ENCODE results near the gene SNAI3.

Gene SNAI3

DNA sequence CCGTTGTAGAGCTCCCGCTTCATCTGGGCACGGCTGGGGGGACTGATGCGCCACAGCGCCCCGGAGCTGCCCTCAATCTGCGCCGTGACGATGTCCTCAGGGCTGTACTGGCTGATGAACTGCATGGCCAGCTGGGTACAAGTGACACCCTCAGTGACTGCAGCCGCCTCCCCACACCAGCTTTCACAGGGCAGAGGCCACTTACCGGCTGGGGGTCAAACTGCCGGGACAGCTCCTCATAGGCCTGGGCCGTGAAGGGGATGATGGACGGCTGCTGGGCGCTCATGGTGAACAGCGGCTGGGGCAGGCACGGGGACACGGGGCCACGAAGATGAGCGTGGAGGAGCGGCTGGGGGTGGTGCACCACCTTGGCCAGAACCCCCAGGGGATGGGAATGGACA, 30.3 kb upstream of the SNAI3 start:
- DNase-seq (ENCODE audit: low read depth), result no peak
- no peak overlapping the region for H3K4me3 ChIP-seq (ENCODE audit: low read depth, low read length)
- TF ChIP-seq, protein P1, sequence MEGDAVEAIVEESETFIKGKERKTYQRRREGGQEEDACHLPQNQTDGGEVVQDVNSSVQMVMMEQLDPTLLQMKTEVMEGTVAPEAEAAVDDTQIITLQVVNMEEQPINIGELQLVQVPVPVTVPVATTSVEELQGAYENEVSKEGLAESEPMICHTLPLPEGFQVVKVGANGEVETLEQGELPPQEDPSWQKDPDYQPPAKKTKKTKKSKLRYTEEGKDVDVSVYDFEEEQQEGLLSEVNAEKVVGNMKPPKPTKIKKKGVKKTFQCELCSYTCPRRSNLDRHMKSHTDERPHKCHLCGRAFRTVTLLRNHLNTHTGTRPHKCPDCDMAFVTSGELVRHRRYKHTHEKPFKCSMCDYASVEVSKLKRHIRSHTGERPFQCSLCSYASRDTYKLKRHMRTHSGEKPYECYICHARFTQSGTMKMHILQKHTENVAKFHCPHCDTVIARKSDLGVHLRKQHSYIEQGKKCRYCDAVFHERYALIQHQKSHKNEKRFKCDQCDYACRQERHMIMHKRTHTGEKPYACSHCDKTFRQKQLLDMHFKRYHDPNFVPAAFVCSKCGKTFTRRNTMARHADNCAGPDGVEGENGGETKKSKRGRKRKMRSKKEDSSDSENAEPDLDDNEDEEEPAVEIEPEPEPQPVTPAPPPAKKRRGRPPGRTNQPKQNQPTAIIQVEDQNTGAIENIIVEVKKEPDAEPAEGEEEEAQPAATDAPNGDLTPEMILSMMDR (IDR thresholded peaks at IDR 0.05; ENCODE audit: control insufficient read depth, extremely low read depth, insufficient read depth), result no peak

- TF ChIP-seq, protein P1 (IDR thresholded peaks at IDR 0.05; ENCODE audit: control insufficient read depth, extremely low read depth, insufficient read depth), result no peak
- H3K4me3 ChIP-seq (ENCODE audit: low read depth, low read length), result no peak overlapping the region
- no peak for DNase-seq (ENCODE audit: low read depth)
These were observed 29.9 kb upstream of the SNAI3 start for GRCh38 chr16:88716201-88716600.

DNA sequence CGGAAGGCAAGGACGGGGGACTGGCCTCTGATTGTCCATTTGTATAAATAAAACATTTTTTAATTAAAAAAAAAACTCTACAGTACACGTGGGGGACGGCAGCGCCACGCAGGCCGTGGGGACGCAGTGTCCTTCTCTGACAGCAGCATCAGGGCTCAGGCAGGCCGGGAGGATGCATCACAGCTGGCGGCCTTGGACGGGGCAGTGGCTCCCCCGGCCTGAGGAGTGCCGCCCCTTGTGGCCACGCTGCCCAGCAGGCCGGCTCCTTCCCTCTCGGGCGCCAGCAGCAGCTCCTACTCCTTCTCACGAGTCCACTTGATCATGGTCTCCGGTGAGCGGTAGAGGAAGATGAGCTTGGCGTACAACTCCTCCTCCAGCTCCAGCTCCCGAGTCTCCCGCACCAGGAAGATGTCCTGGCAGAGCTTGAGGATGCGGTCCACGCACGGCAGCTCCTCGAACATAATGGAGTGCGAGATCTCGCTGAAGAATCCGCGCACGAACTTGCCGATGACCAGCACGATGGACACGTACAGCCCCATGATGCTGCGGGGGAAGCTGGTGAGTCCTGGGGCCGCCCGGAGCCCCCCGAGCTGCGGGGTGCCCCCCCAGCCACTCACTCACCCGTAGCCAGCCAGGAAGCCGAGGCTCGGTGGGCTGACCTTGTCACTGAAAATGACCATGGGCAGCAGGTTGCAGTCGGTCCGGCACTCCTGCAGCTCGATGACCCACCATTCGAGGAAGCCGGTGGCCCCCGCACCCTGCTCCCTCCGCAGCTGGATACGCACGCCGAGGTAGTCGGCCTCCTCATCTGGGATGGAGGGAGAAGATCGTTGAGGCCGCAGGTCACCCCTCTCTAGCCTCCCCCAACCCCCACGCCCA, 29.2 kb upstream of the SNAI3 start:
- TF ChIP-seq, protein P1 (IDR thresholded peaks at IDR 0.05; ENCODE audit: control insufficient read depth, extremely low read depth, insufficient read depth), result no peak
- H3K4me3 ChIP-seq (ENCODE audit: low read depth, low read length), result no peak overlapping the region
- DNase-seq (ENCODE audit: low read depth), result no peak

GRCh38 chr16:88714420-88715302, 28.4 kb upstream of the SNAI3 start:
- no peak overlapping the region for H3K4me3 ChIP-seq (ENCODE audit: low read depth, low read length)
- no peak for DNase-seq (ENCODE audit: low read depth)
- TF ChIP-seq, protein P1 (IDR thresholded peaks at IDR 0.05; ENCODE audit: control insufficient read depth, extremely low read depth, insufficient read depth), result no peak

DNA sequence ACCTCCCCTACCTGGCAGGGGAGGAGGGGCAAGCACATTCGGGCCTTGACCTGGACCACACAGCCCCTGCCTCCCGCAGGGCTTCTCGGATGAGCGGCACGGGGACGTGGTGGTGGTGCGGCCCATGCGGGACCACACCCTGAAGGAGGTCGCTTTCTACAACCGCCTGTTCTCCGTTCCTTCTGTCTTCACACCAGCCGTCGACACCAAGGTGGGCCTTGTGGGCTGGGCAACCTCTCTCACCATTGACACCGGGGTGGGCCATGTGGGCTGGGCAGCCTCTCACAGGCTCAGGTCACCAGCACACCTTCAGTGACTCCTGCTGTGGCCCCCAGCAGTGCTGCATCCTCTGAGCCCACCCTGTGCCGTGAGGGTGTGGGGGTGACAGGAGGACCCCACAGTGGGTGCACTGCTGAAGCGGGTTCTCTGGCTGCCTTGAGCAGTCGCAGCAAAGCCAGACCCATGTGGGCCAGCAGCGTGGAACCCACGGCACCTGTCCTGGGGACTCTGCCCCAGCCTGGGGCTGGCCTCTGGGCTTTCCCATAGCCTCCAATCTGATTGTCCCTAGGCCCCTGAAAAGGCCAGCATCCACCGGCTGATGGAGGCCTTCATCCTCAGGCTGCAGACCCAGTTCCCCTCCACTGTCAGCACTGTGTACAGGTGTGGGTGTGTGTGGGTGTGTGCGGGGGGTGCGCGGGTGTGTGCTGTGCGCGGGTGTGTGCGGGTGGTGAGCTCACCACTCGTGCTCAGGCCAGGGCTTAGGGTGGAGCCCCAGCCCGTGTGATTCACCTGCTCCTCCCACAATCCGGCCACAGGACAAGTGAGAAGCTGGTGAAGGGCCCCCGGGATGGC, 27.5 kb upstream of the SNAI3 start:
- TF ChIP-seq, protein P1 (IDR thresholded peaks at IDR 0.05; ENCODE audit: control insufficient read depth, extremely low read depth, insufficient read depth), result no peak
- no peak for DNase-seq (ENCODE audit: low read depth)
- no peak overlapping the region for H3K4me3 ChIP-seq (ENCODE audit: low read depth, low read length)

GRCh38 chr16:88713054-88713453, 26.7 kb upstream of the SNAI3 start:
- no peak overlapping the region for H3K4me3 ChIP-seq (ENCODE audit: low read depth, low read length)
- DNase-seq (ENCODE audit: low read depth), result no peak
- TF ChIP-seq, protein P1 (IDR thresholded peaks at IDR 0.05; ENCODE audit: control insufficient read depth, extremely low read depth, insufficient read depth), result no peak
